Prostate gland (tissue), 2 donors: ENCODE data around the gene MTMR4.

Experiments
- CTCF ChIP-seq, 4 experiments: fragments of 200-600 bp in 2 of 4; fragments of 450-650 bp in 2 of 4; sonication (generic) in 2 of 4; IDR thresholded peaks; 1 replicate in 3 of 4; 2 replicates in 1 of 4; pipeline ENCODE4 v1.5.1; 2016 to 2019; ENCODE audit warnings: antibody characterized with exemption in 4 of 4, mild to moderate bottlenecking in 2 of 4, moderate library complexity in 2 of 4
- POLR2AphosphoS5 ChIP-seq: sonication (generic); formaldehyde crosslinking; IDR thresholded peaks from one replicate; pipeline ENCODE4 v1.6.1; 2017; ENCODE audit warnings: antibody characterized with exemption

- TF ChIP-seq CTCF (IDR thresholded peaks at IDR 0.05) (no peak), POLR2AphosphoS5 (peak; percentile 81)
Observed at GRCh38 chr17:58513965-58514769, at the start of gene MTMR4.
